ENCODE results near the gene SMARCC2. TPM values are rescaled to one million over a fixed set of nuclear protein-coding genes. Genes with fewer than 3 reads are reported as not detected.

Gene SMARCC2
- total RNA-seq, 2 donors from 2014 or later: 60.4 to 101 TPM

GRCh38 chr12:56205445-56205844 lies 16.2 kb upstream of the SMARCC2 start:
- no peak overlapping the region for H3K4me3 ChIP-seq
- H3K4me1 ChIP-seq (replicated peaks): no peaks in the 10 kb centered on the region
- intact Hi-C loops (cut with DNase I): no loop called here
- DNase-seq (ENCODE audit: low spot score): no peak
- peaks cover 12 to 26% of the 10 kb centered on the region in 2 donors for H3K36me3 ChIP-seq
- peak overlapping the region in 1 of 2 donors; percentile 11 for H3K27ac ChIP-seq
- H3K9me3 ChIP-seq: no peaks in the 10 kb centered on the region
- TF ChIP-seq POLR2A (IDR thresholded peaks at IDR 0.05): no peak
- TF ChIP-seq CTCF (IDR thresholded peaks at IDR 0.05): no peak
- TF ChIP-seq POLR2AphosphoS5 (IDR thresholded peaks at IDR 0.05): no peak
- no peaks in the 10 kb centered on the region for H3K27me3 ChIP-seq (replicated peaks; ENCODE audit: insufficient read depth)

- Histone ChIP-seq H3K4me1 (replicated peaks) (no peaks in the 10 kb centered on the region), H3K27ac (no peak overlapping the region), H3K36me3 (peaks cover 6 to 14% of the 10 kb centered on the region in 2 donors), H3K27me3 (replicated peaks; ENCODE audit: insufficient read depth) (no peaks in the 10 kb centered on the region), H3K9me3 (no peaks in the 10 kb centered on the region), H3K4me3 (no peak overlapping the region)
- no peak for DNase-seq (ENCODE audit: low spot score)
- intact Hi-C loops (cut with DNase I): no loop called here
- TF ChIP-seq POLR2AphosphoS5 (IDR thresholded peaks at IDR 0.05) (no peak), POLR2A (IDR thresholded peaks at IDR 0.05) (no peak), CTCF (IDR thresholded peaks at IDR 0.05) (no peak)
These were observed 15.0 kb upstream of the SMARCC2 start for GRCh38 chr12:56204275-56204674.

- H3K27ac ChIP-seq: no peak overlapping the region
- H3K4me1 ChIP-seq (replicated peaks): no peaks in the 10 kb centered on the region
- H3K4me3 ChIP-seq: no peak overlapping the region
- DNase-seq (ENCODE audit: low spot score): no peak
- H3K36me3 ChIP-seq: peaks cover 4 to 10% of the 10 kb centered on the region in 2 donors
- H3K27me3 ChIP-seq (replicated peaks; ENCODE audit: insufficient read depth): no peaks in the 10 kb centered on the region
- intact Hi-C loops (cut with DNase I): no loop called here
- WGBS: 46% methylated on average over 2 of the region's 2 CpGs
- H3K9me3 ChIP-seq: no peaks in the 10 kb centered on the region
- TF ChIP-seq CTCF (IDR thresholded peaks at IDR 0.05) (no peak), POLR2A (IDR thresholded peaks at IDR 0.05) (no peak), POLR2AphosphoS5 (IDR thresholded peaks at IDR 0.05) (no peak)
These were observed 13.6 kb upstream of the SMARCC2 start for GRCh38 chr12:56202838-56203237.

- no peak overlapping the region for H3K4me3 ChIP-seq
- H3K27ac ChIP-seq: no peak overlapping the region
- 15% methylated on average over 1 of the region's 1 CpG for WGBS
These were observed 13.1 kb upstream of the SMARCC2 start for GRCh38 chr12:56202366-56202765.

More at GRCh38 chr12:56202366-56202765, 13.1 kb upstream of the SMARCC2 start:
- no peak for DNase-seq (ENCODE audit: low spot score)
- H3K4me1 ChIP-seq (replicated peaks): no peaks in the 10 kb centered on the region
- TF ChIP-seq POLR2AphosphoS5 (IDR thresholded peaks at IDR 0.05) (no peak), POLR2A (IDR thresholded peaks at IDR 0.05) (no peak), CTCF (IDR thresholded peaks at IDR 0.05) (no peak)
- intact Hi-C loops (cut with DNase I): no loop called here
- H3K9me3 ChIP-seq: no peaks in the 10 kb centered on the region
- no peaks in the 10 kb centered on the region for H3K27me3 ChIP-seq (replicated peaks; ENCODE audit: insufficient read depth)
- peaks cover 0 to 6% of the 10 kb centered on the region in 2 donors for H3K36me3 ChIP-seq

Data from prostate gland (tissue), 2 donors.